ENCODE results near the gene BAZ2B.
A peak's percentile ranks its signal among the peaks of the same experiment; 100 is the strongest.

The BAZ2B gene

GRCh38 chr2:159617100-159617499 lies 752 bp upstream of the BAZ2B start:
- no peak for DNase-seq (ENCODE audit: low read depth)

GRCh38 chr2:159615367-159616285 lies 722 bp downstream of the BAZ2B start:
- peak; percentile 96 for DNase-seq (ENCODE audit: low read depth)

- peak; percentile 70 for DNase-seq (ENCODE audit: low read depth)
Measured at GRCh38 chr2:159614534-159615366, 1.6 kb downstream of the BAZ2B start.

GRCh38 chr2:159613651-159614285 lies 2.6 kb downstream of the BAZ2B start:
- DNase-seq (ENCODE audit: low read depth): peak; percentile 41

GRCh38 chr2:159613091-159613490 lies 3.3 kb downstream of the BAZ2B start:
- no peak for DNase-seq (ENCODE audit: low read depth)

GRCh38 chr2:159612255-159612901 lies 4.0 kb downstream of the BAZ2B start:
- DNase-seq (ENCODE audit: low read depth): no peak

- DNase-seq (ENCODE audit: low read depth): no peak
Measured at GRCh38 chr2:159609811-159610549, 6.4 kb downstream of the BAZ2B start.

- no peak for DNase-seq (ENCODE audit: low read depth)
Measured at GRCh38 chr2:159608723-159609308, 7.5 kb downstream of the BAZ2B start.

GRCh38 chr2:159608108-159608507 lies 8.2 kb downstream of the BAZ2B start:
- no peak for DNase-seq (ENCODE audit: low read depth)

GRCh38 chr2:159606287-159606686 lies 10.1 kb downstream of the BAZ2B start:
- DNase-seq (ENCODE audit: low read depth): peak; percentile 39

GRCh38 chr2:159605441-159606178 lies 10.7 kb downstream of the BAZ2B start:
- no peak for DNase-seq (ENCODE audit: low read depth)

- no peak for DNase-seq (ENCODE audit: low read depth)
Measured at GRCh38 chr2:159604159-159604558, 12.2 kb downstream of the BAZ2B start.

- DNase-seq (ENCODE audit: low read depth): peak; percentile 79
Measured at GRCh38 chr2:159600752-159601151, 15.6 kb downstream of the BAZ2B start.

GRCh38 chr2:159595410-159596046 lies 20.8 kb downstream of the BAZ2B start:
- peak; percentile 19 for DNase-seq (ENCODE audit: low read depth)

- DNase-seq (ENCODE audit: low read depth): no peak
Measured at GRCh38 chr2:159592441-159592840, 23.9 kb downstream of the BAZ2B start.

- no peak for DNase-seq (ENCODE audit: low read depth)
Measured at GRCh38 chr2:159591221-159591620, 25.1 kb downstream of the BAZ2B start.

- no peak for DNase-seq (ENCODE audit: low read depth)
Measured at GRCh38 chr2:159589286-159589685, 27.1 kb downstream of the BAZ2B start.

GRCh38 chr2:159586034-159586433 lies 30.3 kb downstream of the BAZ2B start:
- DNase-seq (ENCODE audit: low read depth): no peak

- DNase-seq (ENCODE audit: low read depth): no peak
Measured at GRCh38 chr2:159585622-159586021, 30.7 kb downstream of the BAZ2B start.

GRCh38 chr2:159584796-159585195 lies 31.6 kb downstream of the BAZ2B start:
- no peak for DNase-seq (ENCODE audit: low read depth)

Measured in iris pigment epithelial cell (primary cell).